ENCODE measurements around the gene ATP9B.

GRCh38 chr18:79167526-79168190 is 98.5 kb downstream of the ATP9B start:
- TF ChIP-seq CTCF (conservative IDR thresholded peaks at IDR 0.05; ENCODE audit: low read depth, low read length) (no peak), EZH2 (IDR thresholded peaks at IDR 0.05; ENCODE audit: low read length, unreplicated experiment) (no peak)

All from PC-3 (cell line).